HL-60 (cell line): Measurements from ENCODE around the gene OR1S2.

Experiments
- GABPA ChIP-seq: IDR thresholded peaks from 2 replicates; pipeline ENCODE4 v1.6.1; 2012; ENCODE audit warnings: low read depth
- TF ChIP-seq, protein P1 (sequence below): IDR thresholded peaks from one replicate; pipeline ENCODE4 v1.5.1; 2011; ENCODE audit warnings: low read length, control low read depth, inconsistent platforms; ENCODE audit not compliant: insufficient read depth
- TF ChIP-seq, protein P2 (sequence below): IDR thresholded peaks from 2 replicates; pipeline ENCODE4 v1.6.1; 2012; ENCODE audit warnings: low read depth; ENCODE audit not compliant: insufficient replicate concordance

DNA sequence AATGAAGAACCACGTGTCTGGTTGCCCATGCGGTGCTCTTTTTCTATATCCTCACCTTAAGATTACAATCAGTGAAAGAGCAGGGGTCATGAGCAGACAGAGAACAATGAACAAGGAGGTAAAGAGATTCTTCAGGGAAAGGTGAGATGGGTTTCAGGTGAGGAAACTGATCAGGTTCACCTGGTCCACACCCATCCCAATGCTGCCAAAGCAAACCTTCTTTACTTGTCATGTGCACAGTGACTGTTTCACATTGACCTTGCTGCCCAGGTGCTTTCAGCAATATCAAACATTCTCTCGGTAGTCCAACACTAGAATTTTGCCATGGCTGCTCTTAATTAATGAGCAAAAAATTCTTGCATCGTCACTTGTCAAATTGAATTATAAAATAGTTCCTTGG, 39.6 kb downstream of the OR1S2 start:
- TF ChIP-seq, protein P1, sequence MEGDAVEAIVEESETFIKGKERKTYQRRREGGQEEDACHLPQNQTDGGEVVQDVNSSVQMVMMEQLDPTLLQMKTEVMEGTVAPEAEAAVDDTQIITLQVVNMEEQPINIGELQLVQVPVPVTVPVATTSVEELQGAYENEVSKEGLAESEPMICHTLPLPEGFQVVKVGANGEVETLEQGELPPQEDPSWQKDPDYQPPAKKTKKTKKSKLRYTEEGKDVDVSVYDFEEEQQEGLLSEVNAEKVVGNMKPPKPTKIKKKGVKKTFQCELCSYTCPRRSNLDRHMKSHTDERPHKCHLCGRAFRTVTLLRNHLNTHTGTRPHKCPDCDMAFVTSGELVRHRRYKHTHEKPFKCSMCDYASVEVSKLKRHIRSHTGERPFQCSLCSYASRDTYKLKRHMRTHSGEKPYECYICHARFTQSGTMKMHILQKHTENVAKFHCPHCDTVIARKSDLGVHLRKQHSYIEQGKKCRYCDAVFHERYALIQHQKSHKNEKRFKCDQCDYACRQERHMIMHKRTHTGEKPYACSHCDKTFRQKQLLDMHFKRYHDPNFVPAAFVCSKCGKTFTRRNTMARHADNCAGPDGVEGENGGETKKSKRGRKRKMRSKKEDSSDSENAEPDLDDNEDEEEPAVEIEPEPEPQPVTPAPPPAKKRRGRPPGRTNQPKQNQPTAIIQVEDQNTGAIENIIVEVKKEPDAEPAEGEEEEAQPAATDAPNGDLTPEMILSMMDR = no peak
- TF ChIP-seq, protein P2, sequence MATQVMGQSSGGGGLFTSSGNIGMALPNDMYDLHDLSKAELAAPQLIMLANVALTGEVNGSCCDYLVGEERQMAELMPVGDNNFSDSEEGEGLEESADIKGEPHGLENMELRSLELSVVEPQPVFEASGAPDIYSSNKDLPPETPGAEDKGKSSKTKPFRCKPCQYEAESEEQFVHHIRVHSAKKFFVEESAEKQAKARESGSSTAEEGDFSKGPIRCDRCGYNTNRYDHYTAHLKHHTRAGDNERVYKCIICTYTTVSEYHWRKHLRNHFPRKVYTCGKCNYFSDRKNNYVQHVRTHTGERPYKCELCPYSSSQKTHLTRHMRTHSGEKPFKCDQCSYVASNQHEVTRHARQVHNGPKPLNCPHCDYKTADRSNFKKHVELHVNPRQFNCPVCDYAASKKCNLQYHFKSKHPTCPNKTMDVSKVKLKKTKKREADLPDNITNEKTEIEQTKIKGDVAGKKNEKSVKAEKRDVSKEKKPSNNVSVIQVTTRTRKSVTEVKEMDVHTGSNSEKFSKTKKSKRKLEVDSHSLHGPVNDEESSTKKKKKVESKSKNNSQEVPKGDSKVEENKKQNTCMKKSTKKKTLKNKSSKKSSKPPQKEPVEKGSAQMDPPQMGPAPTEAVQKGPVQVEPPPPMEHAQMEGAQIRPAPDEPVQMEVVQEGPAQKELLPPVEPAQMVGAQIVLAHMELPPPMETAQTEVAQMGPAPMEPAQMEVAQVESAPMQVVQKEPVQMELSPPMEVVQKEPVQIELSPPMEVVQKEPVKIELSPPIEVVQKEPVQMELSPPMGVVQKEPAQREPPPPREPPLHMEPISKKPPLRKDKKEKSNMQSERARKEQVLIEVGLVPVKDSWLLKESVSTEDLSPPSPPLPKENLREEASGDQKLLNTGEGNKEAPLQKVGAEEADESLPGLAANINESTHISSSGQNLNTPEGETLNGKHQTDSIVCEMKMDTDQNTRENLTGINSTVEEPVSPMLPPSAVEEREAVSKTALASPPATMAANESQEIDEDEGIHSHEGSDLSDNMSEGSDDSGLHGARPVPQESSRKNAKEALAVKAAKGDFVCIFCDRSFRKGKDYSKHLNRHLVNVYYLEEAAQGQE = no peak
- TF ChIP-seq GABPA = no peak
